NCI-H146 treated with DMSO at 0.1 percent for 48 hours (cell line): ENCODE measurements around the gene CHADL.

Experiments used
- DNase-seq: peaks from one replicate; lab custom pipeline; 2025; ENCODE audit not compliant: unreplicated experiment; lab: John Stamatoyannopoulos, UW

Gene CHADL

DNA sequence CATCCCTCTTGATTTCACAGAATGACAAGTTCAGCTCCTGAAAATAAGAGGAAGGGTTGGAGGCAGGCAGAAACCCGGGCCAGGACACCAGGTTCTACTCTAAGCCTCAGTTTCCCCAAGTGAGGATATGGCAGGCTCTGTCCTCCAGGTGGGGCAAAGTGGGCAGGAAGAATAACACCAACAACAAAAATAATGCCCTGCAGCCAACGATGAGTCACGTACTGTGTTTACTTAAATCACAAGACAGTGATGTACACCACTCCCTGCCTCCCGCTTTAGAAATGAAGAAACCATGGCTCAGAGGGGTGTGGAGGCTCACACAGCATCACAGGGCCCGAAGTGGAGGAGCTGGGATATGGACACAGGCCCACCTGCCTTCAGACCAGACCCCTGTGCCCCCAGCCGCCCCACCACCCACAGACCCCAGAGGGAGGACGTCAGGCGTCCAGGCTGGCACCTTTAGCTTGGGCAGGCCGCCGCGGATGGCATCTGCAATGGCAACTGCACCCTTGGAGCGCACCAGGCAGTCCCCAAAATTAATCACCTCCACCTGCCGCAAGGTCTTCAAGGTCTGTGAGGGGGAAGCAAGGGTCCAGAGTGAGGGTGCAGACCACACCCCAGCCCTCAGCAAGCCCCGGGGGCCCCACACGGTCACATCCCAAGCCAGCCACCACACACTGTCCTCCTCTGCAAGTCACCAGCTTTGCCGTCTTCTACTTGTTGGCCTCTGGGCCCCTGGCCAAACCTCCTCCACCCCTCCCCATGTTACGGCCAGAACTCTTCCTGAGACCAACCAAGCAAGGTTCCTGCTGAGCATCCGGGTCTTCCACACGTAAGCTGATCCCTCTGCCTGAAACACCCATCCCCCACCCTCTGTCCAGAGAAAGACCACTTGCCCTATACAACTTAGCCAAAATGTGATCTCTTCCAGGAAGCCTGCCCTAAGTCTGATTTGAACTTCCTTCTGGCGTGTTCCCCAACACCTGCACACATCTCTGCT lies 15.8 kb upstream of the CHADL start:
- no peak for DNase-seq

DNA sequence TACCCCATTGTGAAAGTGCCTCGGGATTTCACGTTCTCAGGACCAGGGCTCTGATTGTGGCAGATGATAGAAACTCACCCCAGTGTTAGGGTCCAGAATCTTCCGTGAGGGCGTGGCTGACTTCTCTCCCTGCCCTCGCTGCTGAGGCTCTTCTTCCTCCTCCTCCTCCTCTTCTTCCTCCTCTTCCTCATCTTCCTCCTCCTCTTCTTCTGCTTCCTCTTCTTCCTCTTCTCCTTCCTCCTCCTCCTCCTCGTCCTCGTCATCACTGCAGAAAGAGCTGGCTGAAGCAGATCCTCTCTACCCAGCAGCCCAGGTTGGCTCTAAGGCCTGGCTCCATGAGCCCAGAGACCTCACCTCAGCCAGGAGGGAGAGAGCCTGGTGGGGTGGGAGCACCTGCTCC lies 13.5 kb upstream of the CHADL start:
- no peak for DNase-seq

DNA sequence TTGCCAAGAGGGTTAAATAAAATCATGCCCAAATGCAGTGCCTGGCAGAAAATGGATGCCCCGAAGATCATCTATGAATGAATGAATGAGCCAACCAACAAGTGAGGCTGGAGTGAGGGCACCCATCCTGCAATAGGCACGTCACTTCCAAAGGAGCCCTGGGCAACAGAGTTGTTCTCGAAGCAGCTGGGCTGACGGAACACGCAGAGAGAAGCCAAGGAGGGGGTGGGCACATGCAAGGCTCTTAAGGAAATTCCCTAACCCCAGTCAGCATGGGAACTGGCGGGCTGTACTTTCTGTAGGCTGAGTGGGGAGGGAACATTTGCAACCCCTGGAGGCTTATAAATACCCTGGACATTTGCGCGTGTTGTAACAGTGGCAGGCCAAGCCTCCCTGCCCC lies 11.6 kb upstream of the CHADL start:
- no peak for DNase-seq

- DNase-seq: no peak
Observed at GRCh38 chr22:41250127-41250526, 9.4 kb upstream of the CHADL start.

DNA sequence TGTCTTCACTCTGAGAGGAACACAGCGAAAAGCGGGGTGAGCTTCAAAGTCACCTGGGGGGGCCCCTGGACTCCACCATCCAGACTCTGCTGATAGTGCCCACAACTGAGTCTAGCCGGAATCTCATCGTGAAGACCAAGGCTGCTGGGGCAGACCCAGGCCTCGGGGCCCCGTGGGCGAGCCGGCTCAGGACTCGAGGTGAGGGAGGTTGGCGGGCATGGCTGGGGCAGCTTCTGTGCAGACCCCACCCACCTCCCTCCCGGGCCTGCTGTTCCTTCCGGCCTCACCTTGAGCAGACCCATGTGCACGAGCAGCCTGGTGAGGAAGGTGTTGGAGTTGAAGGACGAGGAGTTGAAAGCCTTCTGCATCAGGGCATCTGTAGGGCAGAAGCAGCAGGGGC lies 8.7 kb upstream of the CHADL start:
- DNase-seq: no peak

- no peak for DNase-seq
Observed at GRCh38 chr22:41248758-41249157, 8.0 kb upstream of the CHADL start.

- DNase-seq: no peak
Observed at GRCh38 chr22:41248314-41248713, 7.6 kb upstream of the CHADL start.

- no peak for DNase-seq
Observed at GRCh38 chr22:41247703-41248102, 7.0 kb upstream of the CHADL start.

DNA sequence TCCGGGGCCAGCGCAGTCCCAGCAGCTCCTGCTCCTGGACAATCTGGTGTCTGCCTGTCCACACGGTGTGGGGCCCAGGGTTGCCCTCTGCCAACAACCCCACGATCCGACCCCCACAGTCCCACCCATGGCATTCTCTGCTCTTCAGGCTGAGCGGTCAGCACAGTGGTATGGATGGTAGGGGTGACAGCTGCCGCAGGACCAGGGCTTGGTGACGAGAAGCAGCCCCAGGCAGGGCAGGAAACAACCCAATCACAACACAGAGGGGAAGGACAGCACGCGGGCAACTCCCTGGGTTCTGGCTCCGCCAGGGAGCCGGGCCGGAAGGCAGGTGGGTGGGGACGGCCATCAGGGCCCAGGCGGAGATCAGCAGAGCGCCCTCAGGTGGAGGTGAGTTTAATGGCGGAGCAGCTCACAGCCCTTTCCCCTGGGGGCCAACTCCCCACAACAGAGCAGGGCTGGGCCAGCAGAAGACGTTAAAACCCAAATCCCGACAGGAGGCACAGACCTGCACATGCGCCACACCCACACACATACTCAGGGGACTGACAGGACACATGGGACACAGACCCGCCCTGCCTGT lies 5.3 kb upstream of the CHADL start:
- DNase-seq: no peak

DNA sequence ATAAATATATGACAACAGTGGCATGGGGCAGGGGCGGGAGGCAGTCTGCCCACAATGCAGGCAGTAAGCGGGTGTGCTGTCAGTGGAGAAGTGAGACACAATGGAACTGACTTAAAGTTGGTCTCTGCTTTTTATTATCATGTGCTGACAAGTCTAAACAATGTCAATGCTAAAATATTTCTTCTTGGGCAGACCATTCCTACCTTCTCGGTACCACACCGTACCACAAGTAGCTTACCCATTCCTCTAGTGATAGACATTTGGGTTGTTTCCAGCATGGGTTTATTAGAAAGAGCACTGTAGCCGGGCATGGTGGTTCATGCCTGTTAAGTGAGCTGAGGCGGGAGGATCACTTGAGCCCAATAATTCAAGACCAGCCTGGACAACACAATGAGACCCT lies 2.6 kb upstream of the CHADL start:
- DNase-seq: no peak

DNA sequence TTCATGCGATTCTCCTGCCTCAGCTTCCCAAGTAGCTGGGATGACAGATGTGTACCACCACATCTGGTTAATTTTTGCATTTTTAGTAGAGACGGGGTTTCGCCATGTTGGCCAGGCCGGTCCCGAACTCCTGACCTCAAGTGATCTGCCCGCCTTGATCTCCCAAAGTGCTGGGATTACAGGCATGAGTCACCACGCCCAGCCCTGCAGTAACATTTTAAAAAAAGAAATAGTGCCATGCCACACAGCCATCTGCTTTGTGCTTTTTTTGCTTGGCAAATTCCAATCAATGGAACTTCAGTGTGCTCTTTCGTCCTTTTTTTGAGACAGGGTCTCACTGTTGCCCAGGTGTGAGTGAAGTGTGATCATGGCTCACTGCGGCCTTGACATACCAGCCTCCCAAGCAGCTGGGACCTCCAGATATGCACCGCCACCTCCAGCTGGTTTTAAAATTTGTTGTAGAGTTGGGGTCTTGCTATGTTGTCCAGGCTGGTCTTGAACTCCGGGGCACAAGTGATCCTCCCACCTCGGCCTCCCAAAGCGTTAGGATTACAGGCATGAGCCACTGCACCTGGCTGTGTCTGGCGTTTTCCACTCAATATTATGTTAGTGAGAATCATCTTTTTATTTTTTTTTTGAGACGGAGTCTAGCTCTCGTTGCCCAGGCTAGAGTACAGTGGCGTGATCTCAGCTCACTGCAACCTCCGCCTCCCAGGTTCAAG lies 1.8 kb upstream of the CHADL start:
- no peak for DNase-seq

DNA sequence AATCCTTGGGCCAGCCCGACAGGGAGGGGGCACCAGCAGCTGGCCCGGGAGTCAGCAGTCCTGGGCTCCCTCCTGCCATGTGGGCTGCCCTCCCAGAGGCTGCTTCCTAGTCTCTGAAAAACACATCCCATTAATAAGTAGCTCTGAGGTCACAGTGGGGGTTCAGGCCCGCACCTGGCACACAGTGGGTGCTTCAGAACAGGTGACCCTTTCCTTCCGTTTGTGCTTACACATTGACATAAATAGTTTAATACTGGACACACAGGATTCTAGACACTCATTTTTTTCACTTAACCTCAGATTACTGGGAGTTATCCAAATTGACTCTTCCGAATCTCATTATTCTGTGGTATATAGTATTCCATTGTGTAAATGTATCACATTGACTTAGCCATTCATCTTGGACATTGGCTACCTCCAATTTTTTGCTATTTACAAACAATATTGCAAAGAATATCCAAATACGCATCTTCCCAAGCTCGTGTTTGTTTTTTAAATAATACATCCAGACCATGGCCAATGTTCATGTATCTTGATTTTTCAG lies 474 bp upstream of the CHADL start:
- DNase-seq: no peak

- no peak for DNase-seq
Observed at GRCh38 chr22:41239443-41240128, 1.1 kb downstream of the CHADL start.

- DNase-seq: no peak
Observed at GRCh38 chr22:41238570-41239442, 1.9 kb downstream of the CHADL start.

- peak; percentile 41 for DNase-seq
Observed at GRCh38 chr22:41237707-41238569, 2.8 kb downstream of the CHADL start.

DNA sequence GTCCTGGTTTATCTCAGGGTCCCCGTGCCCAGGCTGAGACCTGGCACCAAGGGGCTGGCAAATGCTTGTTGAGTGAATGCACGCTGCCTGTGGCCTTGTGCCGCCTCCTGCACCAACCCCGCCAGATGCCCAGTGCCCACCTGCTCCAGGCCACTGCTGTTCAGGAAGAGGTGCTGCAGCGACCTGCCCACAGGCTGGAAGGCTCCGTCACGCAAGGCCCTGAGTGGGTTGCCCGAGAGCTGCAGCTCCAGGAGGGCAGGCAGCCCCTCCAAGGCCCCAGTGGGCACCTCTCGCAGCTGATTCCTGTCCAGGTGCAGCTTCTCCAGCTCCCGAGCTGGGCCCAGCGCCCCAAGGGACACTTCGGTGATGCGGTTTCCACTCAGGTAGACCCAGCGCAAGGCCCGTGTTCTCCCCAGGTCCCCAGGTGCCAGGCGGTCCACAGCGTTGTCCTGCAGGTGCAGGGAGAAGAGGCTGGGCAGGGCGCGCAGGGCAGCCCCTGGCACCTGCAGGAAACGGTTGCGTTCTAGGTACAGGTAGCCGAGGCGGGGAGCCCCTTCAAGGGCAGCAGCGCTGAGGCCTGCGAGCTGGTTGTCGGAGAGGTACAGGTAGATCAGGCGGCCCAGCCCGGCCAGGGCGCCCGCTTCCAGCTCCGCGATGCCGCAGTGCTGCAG lies 3.6 kb downstream of the CHADL start:
- no peak for DNase-seq

DNA sequence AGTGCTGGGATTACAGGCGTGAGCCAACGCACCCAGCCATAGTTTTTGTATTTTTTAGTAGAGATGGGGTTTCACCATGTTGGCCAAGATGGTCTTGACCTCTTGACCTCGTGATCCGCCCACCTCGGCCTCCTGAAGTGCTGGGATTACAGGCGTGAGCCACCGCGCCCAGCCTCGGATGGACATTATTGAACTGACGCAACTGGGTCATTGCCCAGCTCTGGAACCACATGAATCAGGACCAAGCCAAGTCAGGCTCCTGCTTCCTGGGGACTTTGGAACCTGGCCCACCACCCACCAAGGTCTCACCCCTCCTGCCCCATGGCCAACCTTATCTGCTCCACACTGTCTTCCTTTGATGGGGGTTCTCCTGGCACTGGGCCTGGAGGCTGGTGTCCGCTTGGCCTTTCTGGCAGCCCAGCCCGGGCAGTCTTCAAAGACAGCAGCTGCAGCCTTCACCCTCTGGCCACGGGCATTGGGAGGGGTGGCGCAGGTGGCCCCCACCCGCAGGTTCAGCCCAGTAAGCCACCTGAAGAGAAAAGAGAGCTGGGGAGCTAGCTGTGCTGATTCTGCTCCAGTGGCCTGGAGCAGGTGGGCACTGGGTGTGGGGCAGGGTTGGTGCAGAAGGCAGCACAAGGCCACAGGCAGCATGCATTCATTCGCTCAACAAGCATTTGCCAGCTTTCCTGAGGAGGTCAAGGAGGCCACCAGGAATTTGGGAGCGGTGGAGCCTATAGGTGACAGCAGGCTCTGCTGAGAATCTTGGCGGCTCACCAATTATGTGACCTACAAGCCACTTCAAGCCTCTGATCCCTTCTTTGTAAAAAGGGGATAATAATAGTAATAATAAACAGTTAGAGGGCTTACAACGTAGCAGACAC lies 5.7 kb downstream of the CHADL start:
- DNase-seq: no peak

DNA sequence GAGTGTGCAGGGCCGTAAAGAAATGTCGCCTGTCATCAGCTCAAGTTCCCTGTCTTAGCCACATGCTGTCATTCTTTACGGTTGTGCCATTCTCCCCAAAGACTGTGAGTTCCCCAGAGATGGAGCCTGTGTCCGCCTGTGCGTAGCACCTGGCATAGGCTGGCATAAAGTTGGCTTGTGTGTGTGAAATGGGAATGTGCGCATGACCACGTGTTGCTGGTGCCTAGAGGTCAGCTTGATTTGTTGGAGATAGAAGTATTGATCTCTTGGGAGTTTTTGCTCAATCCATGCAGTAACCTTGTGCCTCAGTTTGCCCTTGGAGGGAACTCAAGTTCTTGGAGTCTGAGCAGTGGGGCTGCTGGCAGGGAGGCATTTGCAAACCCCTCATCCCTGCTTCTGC lies 9.4 kb downstream of the CHADL start:
- DNase-seq: no peak
